Measurements from ENCODE around the gene VTI1A.

DNA sequence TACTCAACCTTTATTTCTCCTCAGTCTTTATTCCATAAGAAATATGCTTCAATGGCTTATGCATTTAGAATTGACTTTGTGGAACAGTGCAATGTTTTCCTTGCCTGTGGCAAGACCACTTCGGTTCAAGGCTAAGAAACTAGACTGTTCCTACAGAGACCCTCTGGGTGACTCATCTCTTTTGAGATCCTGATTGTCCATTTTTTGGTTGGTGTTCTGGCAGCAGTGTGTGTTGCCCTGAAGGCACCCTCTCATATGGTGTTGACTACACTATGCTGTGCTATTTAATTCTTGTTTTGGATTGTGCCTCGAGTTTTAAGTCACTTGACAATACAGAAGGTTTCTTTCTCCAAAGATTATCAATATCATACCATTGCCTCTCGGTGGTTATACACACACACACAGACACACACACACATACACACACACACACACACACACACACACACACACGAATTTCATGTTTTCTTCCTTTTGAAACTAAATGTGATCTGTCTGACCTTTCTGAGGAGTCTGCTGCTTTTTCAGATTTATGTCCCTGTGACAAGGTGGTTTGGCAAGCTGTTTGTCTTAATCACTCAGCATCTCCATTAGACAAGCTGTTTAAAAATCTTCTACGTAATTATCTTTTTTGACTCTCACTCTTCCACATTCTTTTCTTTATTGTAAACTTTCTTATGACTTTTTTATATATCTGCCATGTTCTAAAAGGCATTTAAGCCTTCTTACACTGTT lies 187.2 kb downstream of the VTI1A start:
- TF ChIP-seq, protein P1, sequence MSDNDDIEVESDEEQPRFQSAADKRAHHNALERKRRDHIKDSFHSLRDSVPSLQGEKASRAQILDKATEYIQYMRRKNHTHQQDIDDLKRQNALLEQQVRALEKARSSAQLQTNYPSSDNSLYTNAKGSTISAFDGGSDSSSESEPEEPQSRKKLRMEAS (IDR thresholded peaks at IDR 0.05; ENCODE audit: low read depth) = no peak
- TF ChIP-seq, protein P2, sequence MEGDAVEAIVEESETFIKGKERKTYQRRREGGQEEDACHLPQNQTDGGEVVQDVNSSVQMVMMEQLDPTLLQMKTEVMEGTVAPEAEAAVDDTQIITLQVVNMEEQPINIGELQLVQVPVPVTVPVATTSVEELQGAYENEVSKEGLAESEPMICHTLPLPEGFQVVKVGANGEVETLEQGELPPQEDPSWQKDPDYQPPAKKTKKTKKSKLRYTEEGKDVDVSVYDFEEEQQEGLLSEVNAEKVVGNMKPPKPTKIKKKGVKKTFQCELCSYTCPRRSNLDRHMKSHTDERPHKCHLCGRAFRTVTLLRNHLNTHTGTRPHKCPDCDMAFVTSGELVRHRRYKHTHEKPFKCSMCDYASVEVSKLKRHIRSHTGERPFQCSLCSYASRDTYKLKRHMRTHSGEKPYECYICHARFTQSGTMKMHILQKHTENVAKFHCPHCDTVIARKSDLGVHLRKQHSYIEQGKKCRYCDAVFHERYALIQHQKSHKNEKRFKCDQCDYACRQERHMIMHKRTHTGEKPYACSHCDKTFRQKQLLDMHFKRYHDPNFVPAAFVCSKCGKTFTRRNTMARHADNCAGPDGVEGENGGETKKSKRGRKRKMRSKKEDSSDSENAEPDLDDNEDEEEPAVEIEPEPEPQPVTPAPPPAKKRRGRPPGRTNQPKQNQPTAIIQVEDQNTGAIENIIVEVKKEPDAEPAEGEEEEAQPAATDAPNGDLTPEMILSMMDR (IDR thresholded peaks at IDR 0.05) = no peak
- TF ChIP-seq, protein P3, sequence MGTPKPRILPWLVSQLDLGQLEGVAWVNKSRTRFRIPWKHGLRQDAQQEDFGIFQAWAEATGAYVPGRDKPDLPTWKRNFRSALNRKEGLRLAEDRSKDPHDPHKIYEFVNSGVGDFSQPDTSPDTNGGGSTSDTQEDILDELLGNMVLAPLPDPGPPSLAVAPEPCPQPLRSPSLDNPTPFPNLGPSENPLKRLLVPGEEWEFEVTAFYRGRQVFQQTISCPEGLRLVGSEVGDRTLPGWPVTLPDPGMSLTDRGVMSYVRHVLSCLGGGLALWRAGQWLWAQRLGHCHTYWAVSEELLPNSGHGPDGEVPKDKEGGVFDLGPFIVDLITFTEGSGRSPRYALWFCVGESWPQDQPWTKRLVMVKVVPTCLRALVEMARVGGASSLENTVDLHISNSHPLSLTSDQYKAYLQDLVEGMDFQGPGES (IDR thresholded peaks at IDR 0.05; ENCODE audit: low read depth, low read length) = no peak
- TF ChIP-seq JUND (IDR thresholded peaks at IDR 0.05) (no peak), EP300 (IDR thresholded peaks at IDR 0.05; ENCODE audit: borderline replicate concordance in 1 of 2, low read depth in 1 of 2, low read length in 1 of 2) (no peak), POLR2AphosphoS5 (IDR thresholded peaks at IDR 0.05; ENCODE audit: low read depth, low read length) (no peak), GABPA (IDR thresholded peaks at IDR 0.05; ENCODE audit: low read depth) (no peak), RCOR1 (IDR thresholded peaks at IDR 0.05; ENCODE audit: low read length) (no peak), FOXJ3 (CRISPR knock-in tag; IDR thresholded peaks at IDR 0.05) (no peak)
- TF ChIP-seq, protein P4, sequence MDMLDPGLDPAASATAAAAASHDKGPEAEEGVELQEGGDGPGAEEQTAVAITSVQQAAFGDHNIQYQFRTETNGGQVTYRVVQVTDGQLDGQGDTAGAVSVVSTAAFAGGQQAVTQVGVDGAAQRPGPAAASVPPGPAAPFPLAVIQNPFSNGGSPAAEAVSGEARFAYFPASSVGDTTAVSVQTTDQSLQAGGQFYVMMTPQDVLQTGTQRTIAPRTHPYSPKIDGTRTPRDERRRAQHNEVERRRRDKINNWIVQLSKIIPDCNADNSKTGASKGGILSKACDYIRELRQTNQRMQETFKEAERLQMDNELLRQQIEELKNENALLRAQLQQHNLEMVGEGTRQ (IDR thresholded peaks at IDR 0.05; ENCODE audit: borderline replicate concordance, low read depth, low read length) = no peak
